Left hindlimb (tissue), 1 donor: ENCODE measurements around the gene CAMK2B.

ENCODE experiments used
- DNase-seq: peaks from one replicate; pipeline ENCODE4 v3.0.0-alpha.2; 2018

The CAMK2B gene

GRCh38 chr7:44308596-44309270 lies 16.7 kb downstream of the CAMK2B start:
- DNase-seq: no peak

- no peak for DNase-seq
Observed at GRCh38 chr7:44307905-44308595, 17.3 kb downstream of the CAMK2B start.

- no peak for DNase-seq
Observed at GRCh38 chr7:44307301-44307900, 18.0 kb downstream of the CAMK2B start.

GRCh38 chr7:44306606-44307005 lies 18.8 kb downstream of the CAMK2B start:
- DNase-seq: no peak

DNA sequence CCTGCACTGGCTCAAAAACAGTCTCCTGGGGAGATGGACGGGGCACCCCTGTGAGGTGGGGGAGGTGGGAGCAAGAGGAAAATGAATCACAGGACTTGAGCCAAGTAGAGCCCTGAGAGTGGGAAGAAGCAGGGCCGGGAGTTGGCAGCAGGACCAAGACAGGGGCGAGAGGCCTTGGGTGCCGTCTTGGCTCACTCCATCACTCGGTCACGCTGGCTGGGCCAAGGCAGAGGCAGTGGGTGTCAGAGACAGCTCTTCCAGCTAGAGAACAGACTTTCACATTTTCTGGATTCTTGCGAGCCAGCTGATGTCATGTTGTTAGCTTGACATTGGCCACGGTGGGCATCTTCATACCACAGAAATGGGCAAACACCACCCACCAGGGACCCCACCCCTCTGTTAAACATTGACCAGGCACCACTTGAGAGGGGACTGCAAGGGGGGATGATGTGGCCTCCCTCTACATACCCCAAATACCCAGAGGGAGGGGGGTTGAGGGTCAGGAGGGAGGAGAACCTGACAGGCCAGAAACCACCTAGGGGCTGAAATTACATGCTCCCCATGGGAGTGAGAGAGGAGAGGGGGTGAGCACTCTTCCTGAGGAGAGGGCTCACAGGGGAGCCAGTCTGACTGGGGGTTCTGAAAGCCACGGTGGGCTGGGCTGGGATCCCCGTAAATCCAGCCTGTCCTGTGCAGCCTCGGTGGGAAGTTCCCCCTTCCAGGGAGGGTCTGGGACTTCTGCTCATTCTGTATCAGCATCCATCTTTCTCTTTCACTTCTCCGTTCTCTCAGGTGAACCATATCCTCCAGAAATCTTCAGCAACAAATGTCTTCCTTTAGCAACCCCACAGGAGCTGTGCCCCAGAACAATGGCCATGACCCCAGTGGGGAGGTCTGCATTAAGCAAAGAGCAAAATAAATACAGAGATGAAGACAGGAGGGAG lies 19.6 kb downstream of the CAMK2B start:
- no peak for DNase-seq

- no peak for DNase-seq
Observed at GRCh38 chr7:44294325-44295069, 30.9 kb downstream of the CAMK2B start.

DNA sequence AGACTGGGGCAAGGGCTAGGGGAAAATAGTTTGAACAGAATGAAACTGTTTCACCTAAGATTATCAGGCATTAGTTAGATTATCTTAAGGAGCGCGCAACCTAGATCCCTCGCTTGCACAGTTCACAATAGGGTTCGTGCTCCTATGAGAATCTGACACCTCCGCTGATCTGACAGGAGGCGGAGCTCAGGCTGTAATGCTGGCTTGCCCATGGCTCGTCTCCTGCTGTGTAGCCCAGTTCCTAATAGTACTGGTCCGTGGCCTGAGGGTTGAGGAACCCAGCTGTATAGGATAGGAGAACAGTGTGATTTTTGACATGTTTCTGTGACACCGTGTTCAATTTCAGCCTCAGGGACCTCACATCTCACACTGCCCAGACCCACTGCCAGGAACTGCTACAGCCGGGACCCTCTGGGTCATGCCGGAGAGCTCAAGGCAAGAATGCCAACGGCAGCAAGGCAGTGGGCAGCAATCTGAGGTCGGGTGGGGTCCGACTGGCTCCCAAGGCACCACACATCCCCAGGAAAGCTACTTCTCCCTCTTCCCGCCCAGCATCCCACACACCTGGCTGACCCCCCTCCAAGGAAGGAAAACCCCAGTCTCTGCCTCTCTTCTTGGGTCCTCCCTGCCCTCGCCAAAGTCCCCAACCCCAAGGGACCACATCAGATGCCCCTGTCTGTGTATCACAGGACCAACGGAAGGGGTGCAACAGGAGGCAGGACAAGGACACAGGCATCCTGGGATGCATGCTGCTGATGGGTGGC lies 31.7 kb downstream of the CAMK2B start:
- DNase-seq: no peak

DNA sequence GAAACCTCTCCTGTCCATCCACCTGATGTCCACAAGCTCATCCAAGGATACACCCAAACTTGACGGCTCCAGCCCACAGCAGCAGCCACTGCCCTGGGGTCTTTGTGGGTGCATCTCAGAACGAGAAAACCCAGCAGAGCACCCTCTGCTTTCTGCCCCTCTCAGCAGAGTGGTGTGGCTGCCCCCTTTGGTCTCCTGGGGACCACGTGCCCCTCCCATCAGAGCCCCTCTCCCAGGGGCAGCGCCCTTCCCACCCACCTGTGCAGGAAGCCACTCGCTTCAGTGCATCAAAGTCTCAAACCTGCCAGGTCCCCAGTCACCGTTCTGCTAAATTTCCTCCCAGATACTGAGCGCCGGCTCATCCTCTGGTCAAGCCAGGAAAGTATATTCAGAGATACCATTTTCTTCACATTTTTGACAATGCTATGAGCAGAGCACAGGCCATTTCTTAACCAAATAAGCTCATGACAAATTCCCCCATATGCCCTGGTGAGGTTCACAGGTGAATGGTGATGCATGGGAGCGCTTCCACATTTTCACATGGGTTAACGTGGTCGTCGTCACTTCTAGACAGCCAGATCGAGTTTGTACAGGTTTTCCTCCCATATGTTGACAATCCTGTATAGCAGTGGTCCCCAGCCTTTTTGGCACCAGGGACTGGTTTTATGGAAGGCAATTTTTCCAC lies 32.4 kb downstream of the CAMK2B start:
- peak; percentile 12 for DNase-seq

- no peak for DNase-seq
Observed at GRCh38 chr7:44292420-44292817, 33.0 kb downstream of the CAMK2B start.

DNA sequence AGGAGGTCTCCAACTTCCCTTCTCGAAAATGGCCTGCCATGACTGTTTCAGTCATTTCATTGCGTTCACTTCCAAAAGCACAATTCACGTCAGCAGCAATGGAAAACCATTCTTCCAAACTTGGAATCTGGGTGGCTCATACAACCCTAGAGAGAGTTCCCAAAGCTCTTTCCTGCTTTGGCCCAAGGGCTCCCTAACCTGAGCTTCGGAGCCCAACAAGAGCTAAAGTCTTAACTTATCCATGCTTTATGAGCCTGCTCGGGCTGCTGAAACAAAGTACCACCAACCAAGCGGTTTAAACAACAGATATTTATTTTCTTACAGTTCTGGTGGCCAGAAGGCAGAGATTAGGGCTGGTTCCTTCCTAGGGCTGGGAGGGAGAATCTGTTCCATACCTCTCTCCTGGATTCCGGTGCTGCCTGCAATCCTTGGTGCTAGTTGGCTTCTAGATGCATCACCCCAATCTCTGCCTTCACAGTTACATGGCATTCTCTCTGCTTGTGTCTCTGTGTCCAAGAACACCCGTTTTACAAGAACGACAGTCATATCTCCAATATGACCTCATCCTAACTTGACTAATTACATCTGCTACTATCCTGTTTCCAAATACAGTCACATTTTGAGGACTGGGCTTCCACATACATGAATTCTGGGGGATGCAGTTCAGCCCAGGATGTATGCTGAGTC lies 33.5 kb downstream of the CAMK2B start:
- no peak for DNase-seq

DNA sequence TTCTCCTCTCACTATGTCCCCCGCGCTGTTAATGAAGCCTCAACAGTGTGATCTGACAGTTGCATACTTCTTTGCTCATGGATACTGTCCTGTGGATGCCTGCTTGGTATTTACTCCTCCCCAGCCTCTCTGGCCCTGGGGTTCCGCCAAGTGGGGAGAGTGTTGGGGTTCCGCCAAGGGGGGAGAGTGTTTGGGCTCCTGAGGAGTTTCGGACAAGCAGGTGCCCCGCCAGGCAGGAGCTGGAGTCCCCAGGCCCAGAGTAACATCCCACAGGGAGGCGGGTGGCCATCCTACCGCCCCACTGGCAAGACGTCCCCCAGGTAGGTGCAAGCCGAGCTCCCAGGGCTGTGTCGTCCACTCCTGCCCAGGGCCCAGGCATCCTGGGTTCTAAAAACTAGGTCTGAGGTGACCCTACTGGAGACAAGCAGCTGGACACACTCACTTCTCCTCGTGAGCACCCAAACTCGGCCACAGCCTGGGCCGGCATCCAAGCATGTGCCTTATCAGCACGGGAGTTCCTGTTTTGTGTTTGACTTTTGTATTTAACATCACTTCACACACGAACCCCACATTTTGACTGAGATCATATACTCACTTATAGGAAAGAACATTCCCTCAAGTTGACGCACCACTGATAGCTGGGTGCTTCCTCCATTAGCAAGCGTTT lies 34.2 kb downstream of the CAMK2B start:
- DNase-seq: peak; percentile 21

DNA sequence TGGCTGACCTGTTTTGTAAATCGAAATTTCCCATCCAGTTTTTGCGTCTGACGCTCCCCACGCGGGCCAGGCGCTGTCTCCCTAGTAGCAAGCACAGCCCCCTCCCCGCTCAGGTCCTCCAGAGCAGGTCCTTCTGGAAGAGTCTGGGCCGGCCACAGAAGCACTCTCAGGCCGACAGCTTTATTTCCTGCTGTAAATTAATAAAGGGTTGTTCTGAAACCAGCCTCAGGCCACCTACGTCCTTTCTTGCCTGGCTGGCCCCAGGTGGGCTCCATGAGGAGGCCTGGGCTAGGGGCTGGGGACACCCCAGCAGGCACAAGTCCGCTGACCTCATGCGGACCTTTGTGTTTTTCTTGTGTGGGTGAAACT lies 35.2 kb downstream of the CAMK2B start:
- DNase-seq: peak; percentile 19

GRCh38 chr7:44289341-44290251 lies 35.8 kb downstream of the CAMK2B start:
- peak; percentile 21 for DNase-seq

DNA sequence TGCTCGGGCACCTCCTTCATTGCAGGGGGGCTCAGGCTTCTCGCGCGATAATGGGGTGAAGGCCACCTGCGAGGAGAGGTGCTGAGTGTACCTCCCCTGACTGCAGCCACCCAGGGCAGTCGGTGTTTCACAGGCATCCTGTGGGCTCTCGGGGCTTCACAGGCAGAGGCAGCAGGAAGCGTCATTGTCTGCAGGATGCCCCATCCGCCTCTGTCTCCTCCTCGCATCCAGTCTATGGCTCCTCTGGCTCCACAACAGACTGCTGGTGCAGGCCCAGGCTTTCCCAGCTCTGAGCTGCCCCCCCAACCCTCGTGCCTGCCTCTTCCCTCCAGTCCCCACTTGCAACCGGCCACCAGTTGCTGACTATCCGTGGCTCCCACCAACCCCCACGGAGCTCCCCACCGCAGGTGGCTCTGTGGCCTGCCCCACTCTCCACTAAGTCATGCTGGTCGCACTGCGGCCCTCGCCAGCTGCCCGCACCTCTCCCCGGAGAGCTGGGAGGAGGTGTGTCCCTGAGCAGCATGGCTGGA lies 36.5 kb downstream of the CAMK2B start:
- DNase-seq: peak; percentile 10

- no peak for DNase-seq
Observed at GRCh38 chr7:44288381-44288685, 37.1 kb downstream of the CAMK2B start.

GRCh38 chr7:44287488-44288380 lies 37.7 kb downstream of the CAMK2B start:
- DNase-seq: no peak
